DMS153 (cell line): ENCODE measurements around the gene ABCD1.

ENCODE experiments used
- DNase-seq: peaks from one replicate; lab custom pipeline; 2025; lab: John Stamatoyannopoulos, UW

Gene ABCD1

DNA sequence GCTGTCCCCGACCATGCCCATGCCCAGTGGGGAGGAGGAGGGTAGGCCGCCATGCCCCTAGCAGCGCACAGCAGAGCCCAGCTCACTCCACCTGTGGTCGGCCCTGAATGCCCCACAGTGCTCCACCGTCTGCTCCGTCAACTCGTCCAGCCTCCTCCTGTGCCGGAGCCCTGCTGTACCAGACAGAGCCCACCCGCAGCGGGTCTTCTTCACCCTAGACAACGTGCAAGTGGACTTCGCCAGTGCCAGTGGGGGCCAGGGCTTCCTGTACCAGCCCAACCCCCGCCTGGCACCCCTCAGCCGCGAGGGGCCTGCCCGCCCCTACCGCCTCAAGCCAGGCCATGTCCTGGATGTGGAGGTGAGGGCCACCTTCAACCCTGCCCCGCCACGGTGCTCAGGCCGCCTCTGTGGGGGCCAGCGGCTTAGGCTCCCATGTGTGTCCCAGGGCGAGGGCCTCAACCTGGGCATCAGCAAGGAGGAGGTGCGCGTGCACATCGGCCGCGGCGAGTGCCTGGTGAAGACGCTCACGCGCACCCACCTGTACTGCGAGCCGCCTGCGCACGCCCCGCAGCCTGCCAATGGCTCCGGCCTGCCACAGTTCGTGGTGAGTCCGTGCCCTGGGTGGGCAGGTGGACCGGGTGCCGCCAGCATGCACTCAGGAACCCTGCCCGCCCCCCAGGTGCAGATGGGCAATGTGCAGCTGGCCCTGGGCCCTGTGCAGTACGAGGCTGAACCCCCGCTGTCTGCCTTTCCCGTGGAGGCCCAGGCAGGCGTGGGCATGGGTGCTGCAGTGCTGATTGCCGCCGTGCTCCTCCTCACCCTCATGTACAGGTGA lies 49.3 kb downstream of the ABCD1 start:
- no peak for DNase-seq

DNA sequence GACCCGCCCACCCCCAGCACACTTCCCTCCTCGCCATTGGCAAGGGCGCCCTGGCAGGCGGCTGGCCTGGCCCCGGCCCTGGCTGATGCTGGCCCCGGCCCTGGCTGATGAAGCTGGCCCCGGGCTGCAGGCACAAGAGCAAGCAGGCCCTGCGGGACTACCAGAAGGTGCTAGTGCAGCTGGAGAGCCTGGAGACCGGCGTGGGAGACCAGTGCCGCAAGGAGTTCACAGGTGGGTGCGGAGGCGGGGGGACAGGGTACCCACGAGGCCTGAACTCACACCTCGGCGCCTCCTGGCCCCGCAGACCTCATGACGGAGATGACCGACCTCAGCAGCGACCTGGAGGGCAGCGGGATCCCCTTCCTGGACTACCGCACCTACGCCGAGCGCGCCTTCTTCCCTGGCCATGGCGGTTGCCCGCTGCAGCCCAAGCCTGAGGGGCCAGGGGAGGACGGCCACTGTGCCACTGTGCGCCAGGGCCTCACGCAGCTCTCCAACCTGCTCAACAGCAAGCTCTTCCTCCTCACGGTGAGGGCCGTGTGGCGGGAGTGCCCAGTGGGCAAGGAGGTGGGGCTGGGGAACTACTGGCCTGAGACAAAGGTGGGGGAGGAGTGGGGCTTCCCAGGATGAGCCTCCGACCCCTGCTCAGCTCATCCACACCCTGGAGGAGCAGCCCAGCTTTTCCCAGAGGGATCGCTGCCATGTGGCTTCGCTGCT lies 50.1 kb downstream of the ABCD1 start:
- DNase-seq: no peak

DNA sequence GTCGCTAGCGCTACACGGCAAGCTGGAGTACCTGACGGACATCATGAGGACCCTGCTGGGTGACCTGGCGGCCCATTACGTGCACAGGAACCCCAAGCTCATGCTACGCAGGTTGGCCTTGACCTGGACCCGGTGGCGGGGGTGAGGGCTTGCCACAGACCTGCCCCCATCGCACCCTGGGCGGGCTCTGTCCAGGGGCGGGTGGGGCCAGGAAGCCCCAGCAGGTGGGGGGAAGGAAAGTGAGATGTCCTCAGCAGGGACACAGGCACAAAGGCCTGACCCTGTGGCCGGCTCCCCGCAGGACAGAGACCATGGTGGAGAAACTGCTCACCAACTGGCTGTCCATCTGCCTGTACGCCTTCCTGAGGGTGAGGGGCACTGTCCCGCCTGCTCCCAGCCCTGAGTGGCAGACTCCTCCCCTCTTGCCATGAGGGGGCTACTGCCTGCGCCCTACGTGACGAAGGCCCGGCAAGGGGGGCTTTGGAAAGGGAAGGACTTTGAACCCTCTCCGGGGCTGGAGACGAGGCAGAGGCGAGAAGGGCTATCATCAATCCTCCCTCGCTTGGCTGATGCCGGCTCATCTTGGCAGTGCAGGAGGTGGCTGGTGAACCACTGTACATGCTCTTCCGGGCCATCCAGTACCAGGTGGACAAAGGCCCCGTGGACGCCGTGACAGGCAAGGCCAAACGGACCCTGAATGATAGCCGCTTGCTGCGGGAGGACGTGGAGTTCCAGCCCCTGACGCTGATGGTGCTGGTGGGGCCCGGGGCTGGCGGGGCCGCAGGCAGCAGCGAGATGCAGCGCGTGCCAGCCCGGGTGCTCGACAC lies 50.9 kb downstream of the ABCD1 start:
- DNase-seq: no peak

DNA sequence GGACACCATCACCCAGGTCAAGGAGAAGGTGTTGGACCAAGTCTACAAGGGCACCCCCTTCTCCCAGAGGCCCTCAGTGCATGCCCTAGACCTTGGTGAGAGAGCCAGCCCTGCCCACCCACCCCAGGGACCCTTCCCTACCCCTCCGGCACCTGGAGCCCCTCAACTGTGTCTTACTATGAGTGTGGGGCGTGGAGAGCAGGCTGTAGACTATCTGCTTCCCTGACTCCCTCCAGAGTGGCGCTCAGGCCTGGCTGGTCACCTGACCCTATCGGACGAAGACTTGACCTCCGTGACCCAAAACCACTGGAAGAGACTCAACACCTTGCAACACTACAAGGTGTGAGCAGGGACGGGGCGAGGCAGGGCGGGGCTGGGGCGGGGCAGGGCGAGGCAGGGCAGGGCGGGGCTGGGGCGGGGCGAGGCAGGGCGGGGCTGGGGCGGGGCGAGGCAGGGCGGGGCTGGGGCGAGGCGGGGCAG lies 51.5 kb downstream of the ABCD1 start:
- no peak for DNase-seq

DNA sequence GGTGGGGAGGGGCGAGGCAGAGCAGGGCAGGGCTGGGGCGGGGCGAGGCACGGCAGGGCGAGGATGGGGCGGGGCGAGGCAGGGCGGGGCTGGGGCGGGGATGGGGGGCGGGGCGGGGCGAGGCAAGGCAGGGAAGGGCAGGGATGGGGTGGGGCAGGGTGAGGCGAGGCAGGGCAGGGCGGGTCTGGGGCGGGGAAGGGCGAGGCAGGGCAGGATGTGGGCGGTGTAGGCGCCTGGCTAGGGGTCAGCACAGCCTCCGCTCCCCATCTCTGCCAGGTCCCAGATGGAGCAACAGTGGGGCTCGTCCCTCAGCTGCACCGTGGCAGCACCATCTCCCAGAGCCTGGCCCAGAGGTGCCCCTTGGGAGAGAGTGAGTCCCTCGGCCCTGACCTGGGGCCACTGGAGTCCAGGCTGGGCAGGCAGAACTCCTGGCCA lies 52.0 kb downstream of the ABCD1 start:
- no peak for DNase-seq

DNA sequence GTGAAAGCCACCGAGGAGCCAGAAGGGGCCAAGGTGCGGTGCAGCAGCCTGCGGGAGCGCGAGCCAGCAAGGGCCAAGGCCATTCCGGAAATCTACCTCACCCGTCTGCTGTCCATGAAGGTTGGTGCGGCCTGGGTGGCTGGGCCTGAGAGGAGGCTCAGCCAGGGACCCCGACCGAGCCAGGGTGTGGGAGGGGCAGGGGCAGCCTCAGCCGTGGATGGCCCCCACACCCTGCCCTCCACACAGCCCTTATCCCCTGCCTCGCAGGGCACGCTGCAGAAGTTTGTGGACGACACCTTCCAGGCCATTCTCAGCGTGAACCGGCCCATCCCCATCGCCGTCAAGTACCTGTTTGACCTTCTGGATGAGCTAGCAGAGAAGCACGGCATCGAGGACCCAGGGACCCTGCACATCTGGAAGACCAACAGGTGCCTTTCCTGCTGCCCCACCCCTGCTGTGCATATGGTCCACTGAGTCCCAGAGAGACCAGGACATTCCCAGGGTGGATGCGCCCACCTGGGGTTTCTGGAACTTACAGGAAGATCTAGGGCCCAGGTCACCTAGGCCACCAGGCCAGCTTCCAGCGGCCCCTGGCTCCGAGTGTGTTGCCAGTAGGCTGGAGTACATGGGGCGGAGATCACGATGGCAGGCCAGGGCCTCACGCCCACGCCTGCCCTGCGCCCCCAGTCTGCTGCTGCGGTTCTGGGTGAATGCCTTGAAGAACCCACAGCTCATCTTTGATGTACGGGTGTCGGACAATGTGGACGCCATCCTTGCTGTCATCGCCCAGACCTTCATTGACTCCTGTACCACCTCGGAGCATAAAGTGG lies 52.8 kb downstream of the ABCD1 start:
- DNase-seq: no peak

DNA sequence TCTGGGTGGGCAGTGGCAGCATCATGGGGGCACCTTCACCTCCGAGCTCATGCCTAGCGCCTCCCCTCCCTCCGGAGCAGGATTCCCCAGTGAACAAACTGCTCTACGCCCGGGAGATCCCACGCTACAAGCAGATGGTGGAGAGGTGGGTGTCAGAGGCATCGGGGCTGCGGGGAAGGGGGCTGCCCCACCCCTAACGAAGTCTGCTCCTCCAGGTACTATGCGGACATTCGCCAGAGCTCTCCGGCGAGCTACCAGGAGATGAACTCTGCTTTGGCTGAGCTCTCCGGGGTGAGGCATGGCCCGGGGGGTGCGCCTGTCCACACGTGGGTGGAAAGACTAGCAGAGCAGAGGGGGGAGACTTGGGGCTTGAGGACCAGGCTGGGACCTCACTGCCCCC lies 53.5 kb downstream of the ABCD1 start:
- no peak for DNase-seq

DNA sequence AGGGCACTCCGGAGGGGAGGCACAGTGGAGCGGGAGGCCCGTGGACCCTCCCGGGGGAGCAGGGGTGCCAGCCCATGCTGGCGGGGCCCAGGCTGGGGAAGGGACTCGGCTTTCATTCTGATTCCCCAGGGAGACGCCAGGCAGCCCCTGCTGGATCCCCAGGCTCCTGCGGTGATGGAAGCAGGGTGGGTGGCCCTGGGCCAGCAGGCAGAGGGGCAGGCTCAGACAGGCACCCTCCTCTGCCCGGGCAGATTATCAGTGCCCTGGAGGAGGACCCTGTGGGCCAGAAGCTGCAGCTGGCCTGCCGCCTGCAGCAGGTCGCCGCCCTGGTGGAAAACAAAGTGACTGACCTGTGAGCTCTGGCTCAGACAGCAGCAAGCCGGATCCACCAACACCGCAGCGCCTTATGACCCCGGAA lies 54.0 kb downstream of the ABCD1 start:
- DNase-seq: no peak

DNA sequence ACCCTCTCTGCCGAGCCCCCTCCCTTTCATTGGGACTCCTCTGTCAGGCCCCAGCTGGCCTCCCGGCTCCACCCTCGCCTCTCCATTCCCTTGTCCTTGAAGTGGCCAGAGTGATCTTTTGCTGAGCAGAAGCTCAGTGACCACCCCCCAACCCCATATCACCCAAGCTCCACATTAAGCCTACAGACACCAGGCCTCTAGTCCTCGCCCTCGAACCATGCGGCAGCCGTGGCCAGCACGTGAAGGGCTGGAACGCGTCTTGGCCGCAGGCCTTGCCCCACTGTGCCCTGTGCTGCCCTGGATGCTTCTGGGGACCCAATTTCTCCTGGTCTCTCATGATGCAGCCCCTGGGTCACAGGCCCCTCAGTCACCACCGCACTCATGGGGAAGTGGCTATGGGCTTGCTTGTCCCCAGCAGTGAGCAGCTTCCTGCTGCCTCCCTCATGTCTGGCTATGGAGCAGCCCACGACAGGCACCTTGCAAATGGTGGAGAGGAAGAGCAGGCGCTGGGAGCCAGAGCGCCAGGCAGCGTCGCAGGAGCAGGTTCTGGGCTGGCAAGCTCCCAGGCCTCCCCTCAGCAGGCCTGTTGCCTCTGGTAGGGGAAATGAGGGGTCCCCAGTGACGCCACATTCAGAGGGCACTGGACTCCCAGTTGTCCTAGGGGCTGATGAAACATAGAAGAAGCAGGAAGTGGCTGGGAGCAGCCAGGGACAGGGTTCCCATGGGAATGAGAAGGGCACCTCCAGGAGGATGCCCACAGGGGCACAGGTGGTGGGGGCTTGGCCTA lies 55.4 kb downstream of the ABCD1 start:
- peak; percentile 26 for DNase-seq

DNA sequence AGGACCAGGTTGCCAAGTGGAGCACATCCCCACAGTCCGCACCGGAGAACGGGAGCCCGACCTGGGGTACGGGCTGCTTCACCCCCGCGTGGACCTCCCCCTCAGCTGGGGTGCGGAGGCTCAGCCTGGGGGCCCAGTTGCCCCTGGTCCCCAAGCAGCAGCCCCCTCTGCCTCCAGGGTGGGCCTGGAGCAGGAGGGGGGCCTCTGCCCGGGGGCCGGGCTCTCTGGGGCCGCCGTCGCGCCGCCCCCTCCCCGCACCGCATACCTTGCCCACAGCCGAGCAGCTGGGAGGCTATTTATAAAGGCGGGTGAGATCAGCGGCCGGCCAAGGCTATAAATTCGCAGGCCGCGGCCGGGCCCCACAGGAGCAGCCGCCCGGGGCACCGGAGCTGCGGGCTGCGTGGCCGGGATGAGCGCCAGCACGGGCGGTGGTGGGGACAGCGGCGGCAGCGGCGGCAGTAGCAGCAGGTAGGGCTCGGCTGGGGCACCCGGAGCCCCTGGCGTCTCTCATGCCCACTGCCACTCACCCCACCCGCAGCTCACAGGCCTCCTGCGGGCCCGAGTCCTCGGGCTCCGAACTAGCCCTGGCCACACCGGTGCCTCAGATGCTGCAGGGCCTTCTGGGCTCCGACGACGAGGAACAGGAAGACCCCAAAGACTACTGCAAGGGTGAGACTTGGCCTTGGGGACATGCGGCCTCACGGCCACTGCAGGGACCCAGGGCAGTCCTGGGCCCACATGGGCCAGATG lies 56.2 kb downstream of the ABCD1 start, which contains the start of gene SRPK3:
SRPK3 (plus strand) TSS at position 364 of the 750 bp plus-strand sequence; CDS start at position 410, 46 bp downstream.
- no peak for DNase-seq

DNA sequence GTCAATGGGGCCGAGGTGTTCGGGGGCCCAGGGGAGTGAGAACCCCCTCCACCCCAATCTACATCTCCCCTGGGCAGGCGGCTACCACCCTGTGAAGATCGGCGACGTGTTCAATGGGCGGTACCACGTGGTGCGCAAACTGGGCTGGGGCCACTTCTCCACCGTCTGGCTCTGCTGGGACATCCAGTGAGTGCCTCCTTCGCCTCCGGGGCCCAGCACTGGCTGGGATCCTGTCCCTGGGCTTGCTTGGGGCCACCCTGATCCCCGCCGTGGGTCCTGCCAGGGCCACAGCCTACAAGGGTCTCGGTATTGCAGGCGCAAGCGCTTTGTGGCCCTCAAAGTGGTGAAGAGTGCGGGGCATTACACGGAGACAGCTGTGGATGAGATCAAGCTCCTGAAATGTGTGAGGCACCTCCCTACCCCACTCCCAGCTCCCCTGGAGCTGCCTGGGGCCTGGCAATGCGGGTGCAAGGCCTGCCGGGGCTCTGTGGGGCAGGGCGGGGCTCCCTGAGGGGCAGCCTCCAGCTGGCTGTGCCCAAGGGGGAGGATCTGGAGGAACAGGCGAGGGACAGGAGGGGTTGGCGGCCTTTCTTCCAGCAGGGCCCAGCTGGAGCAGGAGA lies 56.9 kb downstream of the ABCD1 start:
- peak; percentile 53 for DNase-seq

DNA sequence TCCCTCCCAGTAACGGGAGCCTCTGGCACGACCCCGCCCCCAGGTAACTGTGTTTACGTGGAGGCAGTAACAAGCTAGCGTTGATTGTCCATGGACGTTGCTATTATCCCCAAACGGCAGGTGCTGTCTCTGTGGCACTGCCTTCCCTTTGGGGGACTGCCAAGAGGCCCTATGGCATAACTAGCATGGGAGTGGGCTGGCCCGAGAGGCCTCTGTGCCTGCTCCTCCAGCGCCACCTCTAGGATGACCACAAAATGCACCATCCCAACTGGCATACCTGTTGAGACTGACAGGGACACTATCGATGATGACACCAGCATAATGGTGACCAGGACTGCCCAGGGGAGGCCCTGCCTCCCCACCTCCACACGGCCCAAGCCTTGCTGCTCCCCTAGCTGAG lies 57.7 kb downstream of the ABCD1 start:
- DNase-seq: peak; percentile 95

DNA sequence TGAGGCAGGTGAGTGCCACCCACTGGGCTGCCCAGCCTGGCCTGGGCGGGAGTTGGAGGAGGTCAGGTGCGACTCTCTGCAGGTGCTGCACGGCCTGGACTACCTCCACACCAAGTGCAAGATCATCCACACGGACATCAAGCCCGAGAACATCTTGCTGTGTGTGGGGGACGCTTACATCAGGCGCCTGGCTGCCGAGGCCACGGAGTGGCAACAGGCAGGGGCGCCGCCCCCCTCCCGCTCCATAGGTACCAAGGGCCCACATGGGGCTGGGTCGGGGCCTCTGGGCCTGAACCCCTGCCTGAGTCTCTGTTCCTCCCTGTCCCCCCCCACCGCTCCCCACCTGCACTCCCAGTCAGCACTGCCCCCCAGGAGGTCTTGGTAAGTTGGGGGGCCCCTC lies 58.2 kb downstream of the ABCD1 start:
- DNase-seq: no peak

DNA sequence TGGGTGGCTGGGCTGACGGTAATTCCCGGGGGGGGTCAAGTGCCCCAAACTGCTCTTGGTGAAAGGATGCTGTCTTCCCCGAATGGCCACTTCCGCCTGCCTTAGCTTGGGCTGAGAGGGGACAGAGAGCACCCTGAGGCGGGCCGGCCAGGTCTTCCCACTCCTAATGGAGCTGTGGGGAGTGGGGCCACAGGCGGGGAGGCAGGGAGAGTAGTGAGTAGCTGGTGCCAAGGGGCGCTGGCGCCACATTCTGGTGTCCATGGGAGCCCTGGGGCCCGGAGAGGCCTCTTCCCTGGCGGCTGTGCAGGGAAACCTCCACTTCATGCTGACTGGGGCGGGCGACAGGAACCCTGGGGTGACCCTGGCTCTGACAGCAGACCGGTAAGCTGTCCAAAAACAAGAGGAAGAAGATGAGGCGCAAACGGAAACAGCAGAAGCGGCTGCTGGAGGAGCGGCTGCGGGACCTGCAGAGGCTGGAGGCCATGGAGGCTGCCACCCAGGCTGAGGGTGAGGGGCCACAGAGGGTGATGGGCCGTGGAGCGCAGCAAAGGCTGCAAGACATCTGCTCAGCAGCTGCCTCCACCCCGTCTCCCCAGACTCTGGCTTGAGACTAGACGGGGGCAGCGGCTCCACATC lies 58.8 kb downstream of the ABCD1 start:
- DNase-seq: no peak

DNA sequence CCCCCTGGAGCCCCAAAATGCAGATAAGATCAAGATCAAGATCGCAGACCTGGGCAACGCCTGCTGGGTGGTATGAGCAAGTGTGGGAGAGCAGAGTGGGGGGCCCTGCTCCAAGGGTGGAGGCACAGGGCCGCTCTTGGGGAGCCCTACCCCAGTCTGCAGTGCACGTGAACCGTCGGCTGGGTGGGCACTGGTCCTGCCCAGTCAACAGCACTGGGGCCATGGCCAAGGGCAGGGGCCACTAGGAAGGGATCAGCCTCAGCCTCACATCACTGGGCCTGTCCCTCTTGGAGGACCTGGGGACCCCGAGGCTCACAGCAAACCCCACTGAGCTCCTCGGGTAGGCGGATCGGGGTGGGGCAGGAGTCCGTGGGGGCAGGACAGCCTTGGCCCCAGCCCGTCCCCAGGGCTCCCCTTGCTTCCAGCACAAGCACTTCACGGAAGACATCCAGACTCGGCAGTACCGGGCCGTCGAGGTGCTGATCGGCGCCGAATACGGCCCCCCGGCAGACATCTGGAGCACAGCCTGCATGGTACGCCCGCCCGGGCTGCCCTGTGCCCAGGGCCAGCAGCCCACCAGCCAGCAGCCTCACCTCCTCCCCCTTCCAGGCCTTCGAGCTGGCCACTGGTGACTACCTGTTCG lies 59.8 kb downstream of the ABCD1 start:
- no peak for DNase-seq

DNA sequence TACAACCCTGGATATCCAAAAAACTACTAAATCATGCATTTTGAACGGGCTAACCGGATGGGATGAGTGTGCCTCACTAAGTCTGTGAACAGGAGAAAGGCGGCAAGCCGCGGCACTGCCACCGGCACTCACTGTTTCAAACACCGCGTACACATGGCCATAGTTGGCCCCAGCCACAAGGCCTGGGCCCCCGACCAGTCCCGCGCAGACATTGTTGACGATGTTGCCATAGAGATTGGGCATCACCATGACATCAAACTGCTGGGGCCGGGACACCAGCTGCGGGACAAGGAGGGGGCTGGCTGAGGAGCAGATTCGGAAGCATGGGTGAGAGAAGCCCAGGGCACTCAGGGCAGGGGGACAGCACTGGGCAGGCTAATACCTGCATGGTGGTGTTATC lies 62.0 kb downstream of the ABCD1 start:
- DNase-seq: no peak

DNA sequence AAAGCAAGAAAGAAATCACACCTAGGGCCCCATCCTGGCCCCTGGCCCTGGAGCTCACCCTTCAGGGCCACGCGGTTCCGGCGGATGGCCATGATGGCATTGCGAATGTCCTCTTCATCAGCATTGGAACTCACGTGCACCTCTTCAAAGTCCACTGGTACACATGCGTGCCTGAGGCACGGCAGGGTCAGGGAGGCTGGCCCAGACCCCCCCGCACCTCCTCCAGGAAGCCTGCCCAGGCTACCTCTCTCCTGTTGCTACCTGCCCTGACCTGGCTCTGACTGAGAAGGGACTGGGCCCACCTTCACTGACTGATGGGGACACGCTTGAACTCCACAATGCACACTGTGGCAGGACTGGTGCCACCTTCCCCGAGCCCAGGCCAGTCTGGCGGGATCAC lies 65.0 kb downstream of the ABCD1 start:
- no peak for DNase-seq

DNA sequence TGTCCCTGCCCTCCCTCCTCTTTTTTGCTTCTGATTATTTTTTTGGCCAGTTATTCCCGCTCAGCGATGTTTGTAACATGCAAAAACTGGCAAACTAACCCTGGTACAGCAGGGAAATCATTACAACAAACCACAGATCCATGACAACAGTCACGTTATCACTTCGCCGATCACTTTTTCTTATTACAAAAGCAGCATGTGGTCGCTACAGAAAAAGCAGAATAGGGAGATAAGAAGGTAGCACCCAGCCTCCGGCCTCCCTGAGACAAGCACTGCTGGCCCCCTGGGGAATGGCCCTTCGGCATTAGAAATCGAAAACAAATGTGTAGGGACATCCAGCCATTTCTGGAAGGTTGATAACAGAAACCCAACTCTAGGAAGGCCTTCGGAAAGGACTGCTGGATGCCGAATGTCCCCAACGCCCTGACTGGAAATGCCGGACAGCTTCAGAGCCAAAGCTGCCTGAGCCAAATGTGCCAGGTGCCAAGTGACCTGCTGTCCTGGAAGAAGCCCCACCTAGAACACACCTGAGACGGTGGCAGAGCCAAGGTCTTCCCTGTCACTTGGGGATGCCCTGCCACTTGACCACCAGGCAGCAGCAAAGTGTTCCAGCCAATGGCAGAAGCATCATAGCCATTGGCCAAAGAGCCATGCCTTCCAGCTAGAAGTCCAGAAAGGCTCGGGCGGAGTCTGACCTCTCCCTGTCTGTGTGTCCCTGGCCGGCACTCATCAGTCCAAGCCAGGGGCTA lies 66.6 kb downstream of the ABCD1 start:
- no peak for DNase-seq
